ENCODE measurements around the gene LDLRAD4.

LDLRAD4 gene

GRCh38 chr18:13392899-13393298 lies 174.3 kb downstream of the LDLRAD4 start:
- no peak for DNase-seq

- DNase-seq = no peak
Measured at GRCh38 chr18:13393338-13393737, 174.8 kb downstream of the LDLRAD4 start.

DNA sequence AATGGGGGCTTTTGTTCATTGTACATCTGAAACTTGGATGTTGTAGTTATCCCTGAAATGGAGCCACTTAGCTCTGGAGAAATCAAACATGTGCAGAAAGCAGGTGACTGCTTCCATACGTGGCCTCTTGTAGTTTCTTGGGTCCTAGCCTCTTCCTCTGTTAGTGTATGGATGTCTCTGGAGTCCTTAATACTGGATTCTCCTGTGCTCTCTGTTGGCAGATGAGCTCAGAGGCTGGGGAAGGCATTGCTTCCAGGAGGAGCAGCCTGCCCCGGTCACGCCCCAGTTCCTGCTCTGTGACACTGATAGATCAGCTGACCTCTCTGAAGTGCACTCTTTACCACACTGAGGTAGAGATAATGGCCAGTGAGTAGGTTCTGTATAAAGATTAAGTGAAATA lies 176.2 kb downstream of the LDLRAD4 start:
- no peak for DNase-seq

GRCh38 chr18:13395577-13395976 lies 177.0 kb downstream of the LDLRAD4 start:
- no peak for DNase-seq

DNA sequence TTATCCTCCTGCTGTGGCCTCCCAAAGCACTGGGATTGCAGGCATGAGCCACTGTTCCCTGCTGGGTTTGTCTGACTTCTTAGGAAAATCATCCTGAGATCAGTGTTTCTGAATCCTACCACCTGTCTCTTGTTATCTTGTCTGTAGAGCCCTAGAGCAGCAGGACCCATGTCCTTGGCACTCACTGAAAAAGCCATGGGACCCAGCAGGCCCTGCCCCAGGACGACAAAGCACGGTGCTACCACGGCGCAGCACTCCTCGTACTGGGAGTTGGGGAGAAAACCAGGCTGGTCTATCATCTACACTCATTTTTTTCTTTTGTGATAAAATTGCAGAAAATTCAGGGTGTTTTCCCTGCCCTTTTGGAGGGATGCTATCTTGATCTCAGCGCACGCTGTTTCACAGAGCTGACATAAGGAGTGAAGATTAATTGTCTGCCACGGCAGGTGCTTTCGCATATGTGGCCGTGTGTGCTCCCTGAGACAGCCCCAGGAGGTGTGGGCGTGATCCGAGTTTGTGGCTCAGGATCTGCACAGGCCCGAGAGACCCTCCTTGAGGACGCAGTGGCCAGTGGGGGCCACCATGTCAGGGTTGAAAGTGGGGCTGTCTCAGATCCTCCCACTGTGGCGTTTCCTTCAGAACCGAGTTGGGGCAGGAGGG lies 179.1 kb downstream of the LDLRAD4 start:
- DNase-seq = no peak

DNA sequence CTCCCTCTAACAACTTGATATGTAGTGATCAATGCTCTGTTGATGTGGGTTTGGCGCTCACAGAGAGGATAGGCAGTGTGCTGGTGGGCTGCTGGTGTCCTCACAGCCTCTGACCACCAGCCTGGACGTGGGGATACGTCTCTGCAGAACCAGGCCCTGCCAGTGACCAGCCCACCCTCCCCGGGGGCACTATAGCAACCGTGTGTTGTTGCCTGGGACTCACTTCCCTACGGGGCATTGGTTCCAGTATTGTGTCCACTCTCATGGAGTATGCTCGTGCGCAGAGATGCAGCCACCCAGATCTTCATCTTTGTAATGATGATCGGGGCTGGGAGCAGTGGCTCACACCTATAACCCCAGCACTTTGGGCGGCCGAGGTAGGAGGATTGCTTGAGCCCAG lies 180.1 kb downstream of the LDLRAD4 start:
- no peak for DNase-seq

DNA sequence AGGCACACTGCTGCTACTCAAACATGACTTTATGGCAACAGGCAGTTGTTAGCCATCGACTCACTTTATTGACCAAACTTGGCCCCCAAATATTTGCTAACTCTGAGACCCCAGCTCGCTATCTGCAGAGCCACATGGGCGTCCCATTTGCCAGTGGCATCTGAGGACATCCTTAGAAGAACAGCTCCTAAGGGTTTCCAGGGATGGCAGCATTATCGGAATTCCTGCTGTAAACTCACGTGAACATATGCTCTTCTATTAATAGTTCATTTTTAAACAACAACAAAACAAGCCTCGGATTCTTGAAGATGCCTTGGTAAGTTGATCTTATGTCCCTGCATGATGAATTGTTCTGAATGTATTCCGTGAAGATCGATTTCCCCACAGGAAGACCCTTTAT lies 181.0 kb downstream of the LDLRAD4 start:
- no peak for DNase-seq

DNA sequence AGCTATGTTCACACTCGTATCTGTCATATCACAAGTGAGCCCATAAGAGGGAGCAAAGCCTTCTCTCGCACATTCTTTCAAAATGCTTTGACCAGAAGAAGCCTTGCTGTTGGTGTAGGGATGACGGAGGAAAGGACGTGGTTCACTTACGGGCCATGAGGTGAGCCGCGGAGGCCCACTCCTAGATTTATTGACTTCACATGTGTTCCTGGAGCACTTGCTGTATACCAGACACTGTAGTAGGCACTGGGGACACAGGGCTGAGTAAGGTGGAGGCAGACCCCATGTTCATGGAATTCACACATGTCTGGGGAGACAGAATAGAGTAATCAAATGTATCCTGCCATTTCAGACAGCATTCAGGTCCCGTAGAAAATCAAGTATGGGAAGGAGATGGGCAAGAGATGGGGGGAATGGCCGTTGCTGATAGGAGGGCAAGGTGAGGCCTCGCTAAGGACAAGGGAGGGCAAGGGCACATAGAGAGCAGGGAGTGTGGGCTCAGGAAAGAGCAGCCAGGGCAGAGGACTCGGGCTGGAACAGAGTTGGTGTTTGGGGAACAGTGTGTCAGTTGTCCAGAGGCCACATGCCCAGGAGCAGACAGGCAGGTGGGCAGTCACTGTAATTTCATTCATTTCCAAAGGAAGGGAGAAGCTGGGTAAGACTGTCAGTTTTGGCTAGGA lies 182.2 kb downstream of the LDLRAD4 start:
- no peak for DNase-seq

GRCh38 chr18:13401404-13401803 lies 182.8 kb downstream of the LDLRAD4 start:
- DNase-seq = no peak

DNA sequence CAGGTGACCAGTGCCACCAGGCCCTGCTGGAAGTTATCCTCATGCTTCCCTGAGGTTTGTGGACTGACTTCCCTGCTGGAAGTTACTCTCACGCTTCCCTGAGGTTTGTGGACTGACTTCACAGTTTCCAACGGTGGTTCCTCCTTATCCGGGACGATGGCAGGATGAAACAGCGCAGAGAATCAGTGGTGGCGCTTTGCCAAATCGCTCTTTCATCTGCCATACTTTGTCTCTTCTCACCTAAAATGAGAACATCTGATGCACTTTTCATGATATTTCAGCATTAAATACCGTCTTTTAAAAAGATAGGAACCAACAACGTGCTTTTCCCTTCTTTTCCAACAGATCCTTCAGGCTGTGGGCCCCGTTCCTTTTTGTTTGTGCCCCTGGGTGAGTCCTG lies 183.3 kb downstream of the LDLRAD4 start:
- no peak for DNase-seq

GRCh38 chr18:13403786-13404549 lies 185.4 kb downstream of the LDLRAD4 start:
- DNase-seq = no peak

GRCh38 chr18:13405305-13406038 lies 186.9 kb downstream of the LDLRAD4 start:
- DNase-seq = no peak

GRCh38 chr18:13406049-13406615 lies 187.6 kb downstream of the LDLRAD4 start:
- no peak for DNase-seq

GRCh38 chr18:13406736-13407135 lies 188.2 kb downstream of the LDLRAD4 start:
- DNase-seq = no peak

- no peak for DNase-seq
Measured at GRCh38 chr18:13407484-13407883, 188.9 kb downstream of the LDLRAD4 start.

DNA sequence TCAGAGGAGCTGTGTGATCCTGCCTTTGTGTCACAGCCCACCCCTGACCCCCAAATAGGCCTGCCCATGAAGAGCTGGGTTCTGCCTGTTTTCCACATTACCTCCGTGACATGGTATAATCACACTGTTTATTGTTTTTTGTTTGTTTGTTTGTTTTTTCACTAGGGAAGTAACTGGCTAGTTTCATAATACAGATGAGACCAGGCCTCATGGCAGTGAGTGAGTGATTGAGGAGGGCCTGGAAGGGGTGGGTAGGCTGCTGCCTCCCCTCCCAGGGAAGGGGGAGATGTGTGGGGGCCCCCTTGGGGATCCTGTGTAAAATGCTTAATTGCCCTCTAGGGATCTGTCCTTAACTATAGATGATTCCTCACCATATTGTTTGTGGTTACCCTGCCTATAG lies 190.5 kb downstream of the LDLRAD4 start:
- no peak for DNase-seq

- no peak for DNase-seq
Measured at GRCh38 chr18:13409997-13410396, 191.4 kb downstream of the LDLRAD4 start.

DNA sequence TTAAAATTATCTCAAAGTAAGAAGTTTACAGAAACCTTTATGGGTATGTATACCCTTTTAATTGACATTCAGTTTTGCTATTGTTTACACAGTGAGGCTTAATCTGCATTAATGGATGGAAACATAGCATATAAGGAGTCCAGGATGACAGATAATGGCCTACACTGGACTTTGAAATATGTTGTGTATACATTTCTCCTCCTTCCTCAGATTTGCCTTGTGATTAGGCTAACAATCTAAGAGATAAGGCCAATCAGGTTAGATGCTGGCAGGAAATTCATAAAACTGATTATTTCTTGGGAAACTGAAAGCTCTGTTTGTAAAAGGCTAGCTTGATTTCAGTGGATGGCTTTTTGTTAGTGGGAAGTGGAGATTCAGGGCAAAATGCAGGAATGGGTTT lies 191.9 kb downstream of the LDLRAD4 start:
- DNase-seq = no peak

DNA sequence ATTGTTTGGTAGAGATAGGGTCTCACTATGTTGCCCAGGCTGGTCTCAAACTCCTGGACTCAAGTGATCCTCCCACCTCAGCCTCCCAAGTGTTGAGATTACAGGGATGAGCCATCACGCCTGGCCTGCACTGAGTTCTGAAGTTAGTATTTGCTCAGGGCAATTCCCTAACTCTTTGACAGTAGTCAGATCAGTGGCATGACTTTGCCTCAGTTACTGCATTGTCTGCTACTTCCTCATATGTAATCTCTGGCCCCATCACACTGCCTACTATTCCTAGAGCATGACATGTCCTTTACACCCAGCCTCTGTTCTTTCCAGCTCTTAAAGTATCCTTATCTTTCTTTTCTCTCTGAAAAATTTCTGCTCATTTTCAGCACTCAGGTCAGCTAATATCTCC lies 193.5 kb downstream of the LDLRAD4 start:
- no peak for DNase-seq

DNA sequence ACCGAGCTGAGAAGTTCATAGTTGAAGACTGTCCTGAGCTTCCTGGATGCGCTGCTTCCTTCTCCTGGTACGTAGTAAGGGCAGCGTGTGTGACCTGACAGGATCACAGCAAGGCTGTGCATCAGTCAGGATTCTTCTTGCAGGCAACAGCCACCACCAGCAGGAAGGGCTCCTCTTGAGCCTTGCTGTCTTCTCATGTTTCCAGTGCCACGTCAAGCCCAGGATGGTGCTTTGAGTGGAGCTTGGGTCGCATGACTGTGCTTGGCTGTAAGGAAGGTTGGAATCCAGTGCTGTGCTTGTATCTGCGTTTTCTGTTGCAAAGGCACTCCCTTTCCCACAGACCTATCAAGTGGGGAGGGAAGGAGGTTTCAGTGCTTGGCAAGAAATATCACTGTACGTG lies 194.3 kb downstream of the LDLRAD4 start:
- no peak for DNase-seq

DNA sequence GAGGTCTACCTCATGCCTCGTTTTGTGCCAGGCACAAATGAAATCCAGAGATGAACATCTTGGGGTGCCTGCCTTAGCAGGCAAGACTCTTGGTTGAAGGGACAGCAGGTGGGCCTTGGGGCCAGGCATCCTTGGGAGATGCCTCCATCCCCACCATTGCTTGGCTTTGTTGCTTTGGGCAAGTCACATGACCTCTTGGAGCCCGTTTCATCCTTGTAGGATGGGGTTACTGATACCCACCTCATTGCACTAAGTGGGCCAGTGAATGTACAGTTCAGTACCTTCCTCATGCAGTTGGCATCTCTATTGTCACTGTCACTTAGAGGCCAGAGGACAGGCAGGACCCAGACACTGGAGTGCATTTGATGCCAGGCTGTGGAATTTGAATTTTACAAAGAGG lies 195.5 kb downstream of the LDLRAD4 start:
- DNase-seq = no peak

GRCh38 chr18:13414521-13414920 lies 196.0 kb downstream of the LDLRAD4 start:
- DNase-seq = no peak

- no peak for DNase-seq
Measured at GRCh38 chr18:13415736-13416135, 197.2 kb downstream of the LDLRAD4 start.

Measured in NCI-H1694 (cell line).